NOMO-1 treated with DMSO at 0.1 percent for 48 hours (cell line): ENCODE measurements around the gene AQR.
"Not testable (repeated sequence)": the region's sequence is repeated elsewhere in the genome, so short reads cannot be mapped to it uniquely, and the experiment has no call there.

Experiments
- DNase-seq: peaks from one replicate; lab custom pipeline; 2025; ENCODE audit not compliant: unreplicated experiment; lab: John Stamatoyannopoulos, UW

AQR gene

GRCh38 chr15:34820110-34820509 lies 149.4 kb downstream of the AQR start:
- DNase-seq, result no peak

- DNase-seq, result no peak
Observed at GRCh38 chr15:34818526-34818925, 151.0 kb downstream of the AQR start.

- DNase-seq, result no peak
Observed at GRCh38 chr15:34815836-34816235, 153.7 kb downstream of the AQR start.

- DNase-seq, result no peak
Observed at GRCh38 chr15:34813446-34814190, 155.9 kb downstream of the AQR start.

- not testable (repeated sequence) for DNase-seq
Observed at GRCh38 chr15:34812868-34813365, 156.6 kb downstream of the AQR start.

- no peak for DNase-seq
Observed at GRCh38 chr15:34812369-34812768, 157.2 kb downstream of the AQR start.

GRCh38 chr15:34810443-34811129 lies 159.0 kb downstream of the AQR start:
- no peak for DNase-seq

- no peak for DNase-seq
Observed at GRCh38 chr15:34809186-34809585, 160.4 kb downstream of the AQR start.

GRCh38 chr15:34808016-34808415 lies 161.5 kb downstream of the AQR start:
- no peak for DNase-seq

GRCh38 chr15:34807241-34807640 lies 162.3 kb downstream of the AQR start:
- not testable (repeated sequence) for DNase-seq

GRCh38 chr15:34804776-34805175 lies 164.8 kb downstream of the AQR start:
- no peak for DNase-seq

GRCh38 chr15:34804113-34804512 lies 165.4 kb downstream of the AQR start:
- no peak for DNase-seq

GRCh38 chr15:34802803-34803750 lies 166.5 kb downstream of the AQR start:
- no peak for DNase-seq

GRCh38 chr15:34802371-34802770 lies 167.2 kb downstream of the AQR start:
- no peak for DNase-seq
